Measurements from ENCODE around the gene DEFB129. TPM values are rescaled to one million over a fixed set of nuclear protein-coding genes. Genes with fewer than 3 reads are reported as not detected.
A peak's percentile ranks its signal among the peaks of the same experiment; 100 is the strongest.

Gene DEFB129
- total RNA-seq, 6 donors from 2014 or later = not detected

DNA sequence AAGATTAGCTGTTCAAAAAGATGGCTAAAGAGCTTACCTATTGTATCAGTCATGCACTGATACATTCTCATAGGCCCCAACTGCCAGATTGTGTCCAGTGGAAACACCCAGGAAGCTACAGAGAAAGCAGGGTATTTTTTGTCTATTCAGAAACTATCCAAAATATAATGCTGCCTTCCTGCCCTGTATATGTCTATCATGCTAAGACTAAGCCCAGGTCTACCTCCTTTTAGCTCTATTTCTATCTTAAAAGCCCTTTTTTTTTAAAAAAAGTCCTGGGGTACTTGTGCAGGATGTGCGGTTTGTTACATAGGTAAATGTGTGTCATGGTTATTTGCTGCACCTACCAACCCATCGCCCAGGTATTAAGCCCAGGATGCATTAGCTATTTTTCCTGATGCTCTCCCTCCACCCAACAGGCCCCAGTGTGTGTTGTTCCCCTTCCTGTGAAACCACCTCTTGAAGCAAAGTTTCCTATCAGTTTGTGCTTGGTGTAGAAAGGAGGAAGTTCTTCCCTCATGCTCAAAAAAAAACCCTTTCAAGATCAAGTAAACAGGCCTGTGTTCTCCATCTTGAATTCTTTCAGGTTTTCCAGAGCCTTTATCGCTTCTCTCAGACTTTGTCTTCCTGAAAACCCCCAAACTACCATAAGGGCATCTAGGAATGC, 514 bp downstream of the DEFB129 start:
- Histone ChIP-seq H3K4me3 (no peak overlapping the region), H3K36me3 (no peaks in the 10 kb centered on the region), H3K4me1 (no peaks in the 10 kb centered on the region), H3K27me3 (no peaks in the 10 kb centered on the region), H3K27ac (no peak overlapping the region), H3K9me3 (no peaks in the 10 kb centered on the region)
- no peak for TF ChIP-seq POLR2AphosphoS5 (IDR thresholded peaks at IDR 0.05)
- TF ChIP-seq, protein P1, sequence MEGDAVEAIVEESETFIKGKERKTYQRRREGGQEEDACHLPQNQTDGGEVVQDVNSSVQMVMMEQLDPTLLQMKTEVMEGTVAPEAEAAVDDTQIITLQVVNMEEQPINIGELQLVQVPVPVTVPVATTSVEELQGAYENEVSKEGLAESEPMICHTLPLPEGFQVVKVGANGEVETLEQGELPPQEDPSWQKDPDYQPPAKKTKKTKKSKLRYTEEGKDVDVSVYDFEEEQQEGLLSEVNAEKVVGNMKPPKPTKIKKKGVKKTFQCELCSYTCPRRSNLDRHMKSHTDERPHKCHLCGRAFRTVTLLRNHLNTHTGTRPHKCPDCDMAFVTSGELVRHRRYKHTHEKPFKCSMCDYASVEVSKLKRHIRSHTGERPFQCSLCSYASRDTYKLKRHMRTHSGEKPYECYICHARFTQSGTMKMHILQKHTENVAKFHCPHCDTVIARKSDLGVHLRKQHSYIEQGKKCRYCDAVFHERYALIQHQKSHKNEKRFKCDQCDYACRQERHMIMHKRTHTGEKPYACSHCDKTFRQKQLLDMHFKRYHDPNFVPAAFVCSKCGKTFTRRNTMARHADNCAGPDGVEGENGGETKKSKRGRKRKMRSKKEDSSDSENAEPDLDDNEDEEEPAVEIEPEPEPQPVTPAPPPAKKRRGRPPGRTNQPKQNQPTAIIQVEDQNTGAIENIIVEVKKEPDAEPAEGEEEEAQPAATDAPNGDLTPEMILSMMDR (IDR thresholded peaks at IDR 0.05) = no peak
- no peak for TF ChIP-seq EP300 (IDR thresholded peaks at IDR 0.05)
- no peak for TF ChIP-seq POLR2A (IDR thresholded peaks at IDR 0.05)
- DNase-seq (no peak), ATAC-seq (ENCODE audit: low FRiP score in 2 of 2) (no peak)
- 63 to 64% methylated on average over 3 of the region's 3 CpGs for WGBS, 2 donors

DNA sequence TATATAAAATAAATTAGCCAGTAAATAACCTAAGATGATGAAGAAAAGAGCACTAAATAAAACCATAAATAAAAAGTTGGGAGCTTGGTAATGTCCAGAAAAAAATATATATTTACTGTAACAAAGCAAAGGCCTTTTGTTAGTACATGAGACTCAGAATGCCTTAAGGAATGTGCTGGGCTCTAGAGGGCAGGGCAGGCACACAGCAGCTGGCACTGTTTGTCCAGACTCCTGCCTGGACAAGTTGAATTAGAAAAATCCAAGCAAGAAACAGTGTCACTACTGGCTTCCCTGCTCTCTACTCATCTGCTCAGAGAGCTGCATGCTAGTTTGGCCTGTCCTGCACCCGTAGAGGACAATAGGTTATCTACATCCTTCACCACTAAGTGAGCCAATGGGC, 8.8 kb downstream of the DEFB129 start:
- Histone ChIP-seq H3K9me3 (no peaks in the 10 kb centered on the region), H3K27me3 (no peaks in the 10 kb centered on the region), H3K36me3 (no peaks in the 10 kb centered on the region), H3K4me3 (no peak overlapping the region), H3K27ac (no peak overlapping the region), H3K4me1 (no peaks in the 10 kb centered on the region)
- DNase-seq (peak in 1 of 2 donors; percentile 23), ATAC-seq (ENCODE audit: low FRiP score in 2 of 2) (no peak)
- no peak for TF ChIP-seq POLR2A (IDR thresholded peaks at IDR 0.05)
- TF ChIP-seq, protein P1 (IDR thresholded peaks at IDR 0.05) = peak in 1 of 6 experiments; percentile 9
- WGBS, 2 donors = 56 to 74% methylated on average over 1 of the region's 1 CpG

- DNase-seq (peak in 1 of 2 donors; percentile 49), ATAC-seq (ENCODE audit: low FRiP score in 2 of 2) (peak; percentile 77 to 86)
- no peaks in the 10 kb centered on the region for H3K36me3 ChIP-seq
- H3K27ac ChIP-seq = no peak overlapping the region
- TF ChIP-seq, protein P1 (IDR thresholded peaks at IDR 0.05) = no peak
- TF ChIP-seq POLR2A (IDR thresholded peaks at IDR 0.05) = no peak
- TF ChIP-seq EP300 (IDR thresholded peaks at IDR 0.05) = no peak
- TF ChIP-seq POLR2AphosphoS5 (IDR thresholded peaks at IDR 0.05) = no peak
- no peaks in the 10 kb centered on the region for H3K4me1 ChIP-seq
- H3K4me3 ChIP-seq = peak overlapping the region in 1 of 4 donors; percentile 22
- 54 to 57% methylated on average over 4 of the region's 4 CpGs for WGBS, 2 donors
- H3K27me3 ChIP-seq = no peaks in the 10 kb centered on the region
- H3K9me3 ChIP-seq = no peaks in the 10 kb centered on the region
Measured at GRCh38 chr20:237489-237888, 10.4 kb downstream of the DEFB129 start.

DNA sequence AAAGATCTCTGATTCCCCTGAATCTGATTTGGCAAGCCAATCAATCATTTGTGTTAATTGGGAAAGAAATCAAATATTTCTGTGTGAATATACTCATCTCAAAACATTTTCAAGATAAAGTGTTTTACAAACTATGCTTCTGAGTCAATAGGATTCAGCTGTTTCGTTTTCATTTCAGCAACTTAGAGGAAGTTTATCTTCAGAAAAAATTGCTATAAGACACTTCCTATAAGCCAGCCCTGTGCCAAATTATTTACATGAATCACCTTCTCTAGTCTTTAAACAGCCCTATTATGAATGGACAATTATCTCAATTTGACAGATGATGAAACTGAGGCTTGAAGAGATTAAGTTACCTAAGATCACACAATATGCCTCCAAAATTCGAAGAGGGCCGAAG, 10.9 kb downstream of the DEFB129 start:
- no peak for ATAC-seq (ENCODE audit: low FRiP score in 2 of 2)
- H3K36me3 ChIP-seq = no peaks in the 10 kb centered on the region
- no peaks in the 10 kb centered on the region for H3K4me1 ChIP-seq
- no peak for TF ChIP-seq POLR2AphosphoS5 (IDR thresholded peaks at IDR 0.05)
- TF ChIP-seq, protein P1 (IDR thresholded peaks at IDR 0.05) = no peak
- no peak for TF ChIP-seq EP300 (IDR thresholded peaks at IDR 0.05)
- DNase-seq = no peak
- WGBS, 2 donors = 48 to 65% methylated on average over 3 of the region's 3 CpGs
- H3K27ac ChIP-seq = no peak overlapping the region
- no peaks in the 10 kb centered on the region for H3K27me3 ChIP-seq
- H3K4me3 ChIP-seq = peak overlapping the region in 1 of 4 donors; percentile 22
- no peaks in the 10 kb centered on the region for H3K9me3 ChIP-seq

DNA sequence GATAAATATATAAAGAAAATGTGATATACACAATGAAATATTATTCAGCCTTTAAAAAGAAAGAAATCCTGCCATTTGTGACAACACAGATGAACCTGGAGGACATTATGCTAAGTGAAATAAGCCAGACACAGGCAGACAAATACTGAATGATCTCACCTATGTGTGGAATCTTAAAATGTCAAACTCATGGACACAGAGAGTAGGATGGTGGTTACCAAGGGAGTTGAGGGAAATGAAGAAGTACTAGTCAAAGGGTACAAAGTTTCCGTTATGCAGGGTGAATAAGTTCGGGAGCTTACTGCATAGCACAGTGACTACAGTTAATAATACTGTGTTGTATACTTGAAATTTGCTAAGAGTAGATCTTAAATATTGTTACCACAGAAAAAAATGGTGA, 15.8 kb downstream of the DEFB129 start:
- H3K9me3 ChIP-seq = no peaks in the 10 kb centered on the region
- H3K4me3 ChIP-seq = no peak overlapping the region
- DNase-seq = no peak
- no peaks in the 10 kb centered on the region for H3K4me1 ChIP-seq
- WGBS, 2 donors = 85 to 87% methylated on average over 2 of the region's 2 CpGs
- ATAC-seq (ENCODE audit: low FRiP score in 2 of 2) = no peak
- H3K36me3 ChIP-seq = no peaks in the 10 kb centered on the region
- H3K27me3 ChIP-seq = no peaks in the 10 kb centered on the region
- TF ChIP-seq POLR2A (IDR thresholded peaks at IDR 0.05) = no peak
- TF ChIP-seq POLR2AphosphoS5 (IDR thresholded peaks at IDR 0.05) = no peak
- TF ChIP-seq, protein P1 (IDR thresholded peaks at IDR 0.05) = no peak
- TF ChIP-seq EP300 (IDR thresholded peaks at IDR 0.05) = no peak
- no peak overlapping the region for H3K27ac ChIP-seq
